ENCODE results near the gene TREM1.

GRCh38 chr6:41298785-41299502 lies 12.5 kb upstream of the TREM1 start:
- TF ChIP-seq CTCF (IDR thresholded peaks at IDR 0.05; ENCODE audit: low read depth, low read length, missing input control) (no peak), RXRA (IDR thresholded peaks at IDR 0.05) (no peak), HNF4G (IDR thresholded peaks at IDR 0.05) (no peak), ATF3 (IDR thresholded peaks at IDR 0.05) (no peak), RAD21 (IDR thresholded peaks at IDR 0.05) (no peak), ZBTB33 (IDR thresholded peaks at IDR 0.05) (no peak), MAX (IDR thresholded peaks at IDR 0.05) (no peak), REST (IDR thresholded peaks at IDR 0.05) (no peak), YY1 (IDR thresholded peaks at IDR 0.05) (no peak), JUND (IDR thresholded peaks at IDR 0.05) (no peak), HNF4A (conservative IDR thresholded peaks at IDR 0.05) (no peak)

Data from liver (tissue), 3 donors.